Activated T-helper 2 cell treated with anti-CD3 and anti-CD28 coated beads, Interferon-gamma antibody, Interleukin-2, Interleukin-4, amounts not matched to agents 10 μg/mL and 5 μg/mL and 100 μg/mL, durations not matched to agents 14 hours and 24 hours and 36 hours (primary cell): ENCODE data around the gene ZNF335. TPM values are rescaled to one million over a fixed set of nuclear protein-coding genes. Genes with fewer than 3 reads are reported as not detected.
A peak's percentile ranks its signal among the peaks of the same experiment; 100 is the strongest.

ENCODE experiments used
- DNase-seq: peaks from one replicate; pipeline ENCODE4 v3.0.0; 2021; ENCODE audit warnings: low spot score
- H3K27ac Mint-ChIP-seq: one replicate; pipeline ENCODE4 v1.8.0; 2021; ENCODE audit warnings: mixed read lengths
- H3K27me3 Mint-ChIP-seq: one replicate; pipeline ENCODE4 v1.8.0; 2021; ENCODE audit warnings: low read depth, mixed read lengths
- H3K36me3 Mint-ChIP-seq: one replicate; pipeline ENCODE4 v1.8.0; 2021; ENCODE audit warnings: low read depth, mixed read lengths
- H3K4me1 Mint-ChIP-seq: one replicate; pipeline ENCODE4 v1.8.0; 2021; ENCODE audit warnings: low read depth, mixed read lengths
- H3K4me3 Mint-ChIP-seq: one replicate; pipeline ENCODE4 v1.8.0; 2021; ENCODE audit warnings: low read depth, mild to moderate bottlenecking, moderate library complexity, mixed read lengths
- H3K9me3 Mint-ChIP-seq: one replicate; pipeline ENCODE4 v1.8.0; 2021; ENCODE audit warnings: mixed read lengths
- intact Hi-C: fragments of 100-400 bp; cut with micrococcal nuclease; formaldehyde crosslinking; loops from one replicate; pipeline ENCODE4 v1.15.1; 2023
- total RNA-seq: library from RNA; stranded (reverse); gene quantifications from 2 replicates; pipeline ENCODE4 v1.2.3, GENCODE V29; 2022

The ZNF335 gene
- total RNA-seq, 1 donor from 2014 or later = 35.7 TPM

GRCh38 chr20:45951925-45952834, 19.8 kb downstream of the ZNF335 start:
- no peak for DNase-seq
- intact Hi-C loops = no loop called here
- H3K36me3 Mint-ChIP-seq = peaks cover 53% of the 10 kb centered on the region
- no peak overlapping the region for H3K4me3 Mint-ChIP-seq
- H3K9me3 Mint-ChIP-seq = no peaks in the 10 kb centered on the region
- no peak overlapping the region for H3K27ac Mint-ChIP-seq
- no peaks in the 10 kb centered on the region for H3K4me1 Mint-ChIP-seq
- no peaks in the 10 kb centered on the region for H3K27me3 Mint-ChIP-seq

DNA sequence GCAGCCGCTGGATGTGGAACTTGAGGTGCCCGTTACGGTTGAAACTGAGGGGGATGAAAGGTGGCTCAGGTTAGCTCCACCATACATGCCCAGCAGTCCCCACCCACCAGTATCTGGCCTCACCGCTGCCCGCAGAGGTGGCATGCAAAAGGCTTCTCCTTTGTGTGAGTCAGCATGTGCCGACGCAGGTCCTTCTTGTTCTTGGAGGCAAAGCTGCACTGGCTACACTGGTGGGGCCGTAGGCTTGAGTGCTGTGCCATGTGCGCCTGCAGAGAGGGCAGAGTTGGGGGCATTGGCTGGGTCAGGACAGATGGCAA, 21.7 kb downstream of the ZNF335 start:
- no peak overlapping the region for H3K4me3 Mint-ChIP-seq
- intact Hi-C loops = no loop called here
- H3K9me3 Mint-ChIP-seq = no peaks in the 10 kb centered on the region

GRCh38 chr20:45949542-45950329, 22.3 kb downstream of the ZNF335 start:
- intact Hi-C loops = no loop called here
- H3K4me3 Mint-ChIP-seq = no peak overlapping the region
- H3K27ac Mint-ChIP-seq = no peak overlapping the region
- no peaks in the 10 kb centered on the region for H3K9me3 Mint-ChIP-seq
- peaks cover 2% of the 10 kb centered on the region for H3K4me1 Mint-ChIP-seq
- peaks cover 60% of the 10 kb centered on the region for H3K36me3 Mint-ChIP-seq
- no peak for DNase-seq
- no peaks in the 10 kb centered on the region for H3K27me3 Mint-ChIP-seq

More for the DNA sequence above, 21.7 kb downstream of the ZNF335 start:
- no peaks in the 10 kb centered on the region for H3K27me3 Mint-ChIP-seq
- peaks cover 56% of the 10 kb centered on the region for H3K36me3 Mint-ChIP-seq
- no peak overlapping the region for H3K27ac Mint-ChIP-seq
- H3K4me1 Mint-ChIP-seq = peaks cover 2% of the 10 kb centered on the region
- DNase-seq = no peak

DNA sequence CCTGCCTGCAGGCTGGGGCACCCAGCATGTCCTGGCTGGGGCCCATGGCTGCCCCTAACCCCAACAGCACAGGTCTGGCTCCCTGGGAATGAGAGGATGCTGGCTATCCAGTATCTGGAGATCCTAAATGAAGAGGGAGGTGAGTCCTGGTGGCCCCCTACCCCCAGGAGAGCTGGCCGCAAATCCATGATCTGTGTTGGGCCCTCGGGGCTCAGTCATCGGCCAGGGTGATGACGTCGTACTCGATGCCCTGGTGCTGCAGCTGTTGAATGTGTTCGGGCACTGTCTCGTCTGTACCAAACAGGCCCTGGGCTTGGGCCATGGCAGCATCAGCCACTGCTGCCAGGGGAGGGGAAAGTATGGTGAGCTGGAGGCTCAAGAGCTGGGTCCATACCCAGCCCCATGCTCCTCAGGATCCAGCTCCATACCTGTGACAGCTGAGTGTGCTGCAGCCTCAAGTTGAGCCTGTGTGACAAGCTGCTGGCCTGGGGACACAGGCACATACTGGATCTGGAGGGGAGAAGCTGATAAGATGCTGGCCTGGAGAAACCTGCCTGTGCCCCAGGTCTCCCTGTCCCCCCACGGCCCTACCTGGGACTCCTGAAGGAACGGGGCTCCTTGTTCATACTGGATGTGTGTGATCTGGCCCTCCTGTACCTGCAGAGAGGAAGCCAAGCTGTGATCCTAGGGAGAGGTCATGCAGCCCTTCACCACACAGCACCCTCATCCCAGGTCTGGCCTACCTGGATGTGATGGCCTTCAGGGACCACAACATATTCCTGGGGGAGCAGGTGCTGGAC, 23.1 kb downstream of the ZNF335 start:
- Mint-ChIP-seq H3K4me1 (peaks cover 6% of the 10 kb centered on the region), H3K9me3 (no peaks in the 10 kb centered on the region), H3K27ac (no peak overlapping the region), H3K36me3 (peaks cover 67% of the 10 kb centered on the region), H3K4me3 (no peak overlapping the region), H3K27me3 (no peaks in the 10 kb centered on the region)
- no peak for DNase-seq
- intact Hi-C loops = no loop called here

GRCh38 chr20:45948261-45948733, 23.7 kb downstream of the ZNF335 start:
- Mint-ChIP-seq H3K27me3 (no peaks in the 10 kb centered on the region), H3K4me3 (no peak overlapping the region), H3K4me1 (peaks cover 10% of the 10 kb centered on the region), H3K27ac (no peak overlapping the region), H3K9me3 (no peaks in the 10 kb centered on the region), H3K36me3 (peaks cover 71% of the 10 kb centered on the region)
- intact Hi-C loops = no loop called here
- no peak for DNase-seq

GRCh38 chr20:45947110-45947866, 24.7 kb downstream of the ZNF335 start:
- DNase-seq = no peak
- Mint-ChIP-seq H3K36me3 (peaks cover 78% of the 10 kb centered on the region), H3K9me3 (no peaks in the 10 kb centered on the region), H3K4me1 (peaks cover 10% of the 10 kb centered on the region), H3K27me3 (no peaks in the 10 kb centered on the region), H3K4me3 (no peak overlapping the region), H3K27ac (no peak overlapping the region)
- intact Hi-C loops = no loop called here

GRCh38 chr20:45946149-45946970, 25.6 kb downstream of the ZNF335 start:
- no peak for DNase-seq
- H3K27ac Mint-ChIP-seq = peak overlapping the region; percentile 51
- no peaks in the 10 kb centered on the region for H3K27me3 Mint-ChIP-seq
- no peaks in the 10 kb centered on the region for H3K9me3 Mint-ChIP-seq
- no peak overlapping the region for H3K4me3 Mint-ChIP-seq
- intact Hi-C loops = no loop called here
- peaks cover 69% of the 10 kb centered on the region for H3K36me3 Mint-ChIP-seq
- H3K4me1 Mint-ChIP-seq = peaks cover 10% of the 10 kb centered on the region

GRCh38 chr20:45945678-45946148, 26.3 kb downstream of the ZNF335 start:
- no peaks in the 10 kb centered on the region for H3K27me3 Mint-ChIP-seq
- no peaks in the 10 kb centered on the region for H3K9me3 Mint-ChIP-seq
- DNase-seq = no peak
- intact Hi-C loops = no loop called here
- H3K36me3 Mint-ChIP-seq = peaks cover 68% of the 10 kb centered on the region
- peaks cover 10% of the 10 kb centered on the region for H3K4me1 Mint-ChIP-seq
- no peak overlapping the region for H3K27ac Mint-ChIP-seq
- H3K4me3 Mint-ChIP-seq = no peak overlapping the region

GRCh38 chr20:45944965-45945677, 26.9 kb downstream of the ZNF335 start:
- DNase-seq = no peak
- H3K27ac Mint-ChIP-seq = no peak overlapping the region

DNA sequence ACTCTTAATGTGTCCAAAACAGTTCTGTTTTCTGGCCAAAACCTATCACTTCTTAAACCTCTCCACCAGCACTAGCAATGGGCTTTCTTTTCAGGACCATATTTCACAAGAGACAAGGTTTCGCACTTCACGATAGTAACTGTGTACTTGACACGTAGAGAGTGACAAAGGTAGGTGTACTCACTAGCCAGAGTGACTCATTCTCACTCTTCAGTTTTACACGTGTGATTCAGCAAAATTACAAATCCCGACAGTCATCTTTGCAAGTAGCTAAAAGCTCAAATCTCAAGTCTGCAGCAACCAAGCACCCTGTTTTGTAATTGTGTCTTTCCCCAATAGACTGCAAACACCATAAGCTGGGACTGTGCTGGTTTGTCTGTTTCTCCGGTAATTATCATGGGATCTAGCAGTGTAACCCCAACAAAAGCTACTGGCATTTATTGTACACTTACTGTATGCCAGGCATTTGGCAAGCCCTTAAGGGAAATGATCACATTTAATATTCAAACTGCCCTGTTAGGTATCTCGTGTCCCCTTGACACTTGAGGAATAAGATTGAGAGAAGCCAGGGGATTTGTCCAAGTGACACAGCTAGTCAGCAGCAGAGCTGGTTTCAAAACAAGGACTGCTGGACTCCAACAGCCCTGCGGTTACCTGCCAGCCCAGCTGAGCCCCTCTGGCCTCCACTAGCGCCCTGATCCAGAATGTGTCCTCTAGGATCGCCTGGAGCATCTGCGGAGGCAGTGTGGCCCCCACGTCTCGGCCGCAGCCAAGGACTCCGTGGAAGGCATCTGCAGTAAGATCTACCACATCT, 27.6 kb downstream of the ZNF335 start:
- Mint-ChIP-seq H3K4me3 (no peak overlapping the region), H3K9me3 (no peaks in the 10 kb centered on the region)
- intact Hi-C loops = no loop called here

More at GRCh38 chr20:45944965-45945677, 26.9 kb downstream of the ZNF335 start:
- H3K36me3 Mint-ChIP-seq = peaks cover 70% of the 10 kb centered on the region
- no peaks in the 10 kb centered on the region for H3K9me3 Mint-ChIP-seq
- H3K4me3 Mint-ChIP-seq = no peak overlapping the region
- peaks cover 10% of the 10 kb centered on the region for H3K4me1 Mint-ChIP-seq
- H3K27me3 Mint-ChIP-seq = no peaks in the 10 kb centered on the region
- intact Hi-C loops = no loop called here

More for the DNA sequence above, 27.6 kb downstream of the ZNF335 start:
- no peak for DNase-seq
- H3K36me3 Mint-ChIP-seq = peaks cover 71% of the 10 kb centered on the region
- peaks cover 13% of the 10 kb centered on the region for H3K4me1 Mint-ChIP-seq
- no peaks in the 10 kb centered on the region for H3K27me3 Mint-ChIP-seq
- peak overlapping the region; percentile 55 for H3K27ac Mint-ChIP-seq
